IMR-90 (cell line): ENCODE results near the gene PLEKHG5. TPM values are rescaled to one million over a fixed set of nuclear protein-coding genes. Genes with fewer than 3 reads are reported as not detected.
A peak's percentile ranks its signal among the peaks of the same experiment; 100 is the strongest.

Source experiments
- ATAC-seq: fragments of 200-7000 bp; cut with Tn5 transposase; 2 replicates; pipeline ENCODE4 v1.9.1; 2020; ENCODE audit warnings: low read depth, mild to moderate bottlenecking, moderate library complexity
- BruUV-seq: library from RNA; stranded (reverse); fragments of 400-500 nt; replicated peaks from 2 replicates; lab custom pipeline; 2021; lab: Mats Ljungman, UMichigan
- CTCF ChIA-PET: fragments of 300-600 bp; formaldehyde crosslinking; extraction: SDS; loops from one replicate; lab custom pipeline; 2021; ENCODE audit warnings: antibody characterized with exemption; lab: Yijun Ruan, JAX
- POLR2A ChIA-PET: fragments of 300-600 bp; sonication (Branson Sonifier 250); formaldehyde crosslinking; loops from one replicate; lab custom pipeline; 2022; ENCODE audit warnings: antibody characterized with exemption; ENCODE audit not compliant: unreplicated experiment; lab: Charles Lee
- DNase-seq: peaks from one replicate; pipeline ENCODE4 v3.0.0; 2013
- H2AFZ ChIP-seq: replicated peaks from 2 replicates; pipeline ENCODE3; 2013; ENCODE audit warnings: low read length, mild to moderate bottlenecking; ENCODE audit not compliant: poor library complexity
- H2AK5ac ChIP-seq: 2 replicates; pipeline ENCODE4 v1.6.1; 2013; ENCODE audit warnings: low read depth, low read length, inconsistent platforms
- H2AK9ac ChIP-seq: replicated peaks from 2 replicates; pipeline ENCODE3; 2013; ENCODE audit warnings: mild to moderate bottlenecking, low read depth, low read length, moderate library complexity; ENCODE audit not compliant: poor library complexity
- H2BK120ac ChIP-seq: 2 replicates; pipeline ENCODE4 v1.6.1; 2013; ENCODE audit warnings: low read depth, low read length, inconsistent platforms
- H2BK15ac ChIP-seq: 3 replicates; pipeline ENCODE4 v1.6.1; 2013; ENCODE audit warnings: low read depth, low read length, inconsistent platforms
- H2BK20ac ChIP-seq: 2 replicates; pipeline ENCODE4 v1.6.1; 2013; ENCODE audit warnings: low read depth, mild to moderate bottlenecking, inconsistent platforms, low read length, moderate library complexity
- H2BK5ac ChIP-seq: 2 replicates; pipeline ENCODE4 v1.6.1; 2013; ENCODE audit warnings: mild to moderate bottlenecking, low read depth, low read length, inconsistent platforms; ENCODE audit not compliant: poor library complexity, severe bottlenecking
- H3K14ac ChIP-seq: replicated peaks from 2 replicates; pipeline ENCODE4 v1.6.1; 2013; ENCODE audit warnings: low read depth, low read length, inconsistent platforms
- H3K18ac ChIP-seq: 2 replicates; pipeline ENCODE4 v1.6.1; 2013; ENCODE audit warnings: low read depth, low read length, control low read depth
- H3K23ac ChIP-seq: 2 replicates; pipeline ENCODE4 v1.6.1; 2013; ENCODE audit warnings: low read depth, low read length, inconsistent platforms
- H3K27ac ChIP-seq: 2 replicates; pipeline ENCODE4 v1.5.1; 2013; ENCODE audit warnings: mild to moderate bottlenecking, control low read depth, low read length; ENCODE audit not compliant: insufficient read depth
- H3K27me3 ChIP-seq: 2 replicates; pipeline ENCODE4 v1.6.1; 2013; ENCODE audit warnings: low read length; ENCODE audit not compliant: control insufficient read depth, insufficient read depth
- H3K36me3 ChIP-seq: 2 replicates; pipeline ENCODE4 v1.6.1; 2013; ENCODE audit warnings: low read length, mixed read lengths; ENCODE audit not compliant: control insufficient read depth, insufficient read depth
- H3K4ac ChIP-seq: 2 replicates; pipeline ENCODE4 v1.6.1; 2013; ENCODE audit warnings: low read depth, low read length, inconsistent platforms
- H3K4me1 ChIP-seq: 2 replicates; pipeline ENCODE4 v1.6.1; 2013; ENCODE audit warnings: low read length, mixed read lengths; ENCODE audit not compliant: control insufficient read depth, insufficient read depth
- H3K4me2 ChIP-seq: 2 replicates; pipeline ENCODE4 v1.6.1; 2013; ENCODE audit warnings: low read depth, mild to moderate bottlenecking, control low read depth, low read length, moderate library complexity
- H3K4me3 ChIP-seq: 2 replicates; pipeline ENCODE4 v1.5.1; 2013; ENCODE audit warnings: low read depth, mild to moderate bottlenecking, control low read depth, low read length, moderate library complexity; ENCODE audit not compliant: insufficient read depth
- H3K56ac ChIP-seq: 2 replicates; pipeline ENCODE4 v1.6.1; 2013; ENCODE audit warnings: low read length, inconsistent platforms; ENCODE audit not compliant: insufficient read depth; ENCODE audit errors: extremely low read depth
- H3K79me1 ChIP-seq, 2 experiments: 2 replicates each; pipeline ENCODE4 v1.6.1; 2013; ENCODE audit warnings: low read length in 2 of 2, inconsistent platforms in 1 of 2, low read depth in 1 of 2
- H3K9ac ChIP-seq: 2 replicates; pipeline ENCODE4 v1.6.1; 2013; ENCODE audit warnings: low read depth, low read length, control low read depth
- H3K9me1 ChIP-seq: 2 replicates; pipeline ENCODE4 v1.6.1; 2013; ENCODE audit warnings: low read length, inconsistent platforms; ENCODE audit not compliant: insufficient read depth
- H3K9me3 ChIP-seq: 2 replicates; pipeline ENCODE4 v1.6.1; 2013; ENCODE audit warnings: low read length; ENCODE audit not compliant: control insufficient read depth, insufficient read depth
- H4K20me1 ChIP-seq: 2 replicates; pipeline ENCODE4 v1.6.1; 2013; ENCODE audit warnings: low read length, inconsistent platforms; ENCODE audit not compliant: insufficient read depth
- H4K5ac ChIP-seq: 2 replicates; pipeline ENCODE4 v1.6.1; 2013; ENCODE audit warnings: mild to moderate bottlenecking, low read depth, low read length, control low read depth
- H4K8ac ChIP-seq, 2 experiments: 2 replicates each; pipeline ENCODE4 v1.6.1; 2013; ENCODE audit warnings: low read depth in 2 of 2, low read length in 2 of 2, control low read depth in 1 of 2, inconsistent platforms in 1 of 2
- H4K91ac ChIP-seq: 2 replicates; pipeline ENCODE4 v1.6.1; 2013; ENCODE audit warnings: low read depth, low read length, inconsistent platforms; ENCODE audit not compliant: insufficient read depth
- WGBS, 2 experiments: methylation state at CpG; one replicate each; pipeline versions ENCODE4 v1.1.5 to v1.1.7; 2013; ENCODE audit warnings: missing lambda C conversion rate in 2 of 2; ENCODE audit not compliant: insufficient read length in 1 of 2; ENCODE audit errors: extremely low coverage in 2 of 2; 5-methylcytosine and 5-hydroxymethylcytosine counted together
- dilution Hi-C: fragments of 300-500 bp; cut with HindIII; formaldehyde crosslinking; loops from one replicate; pipeline ENCODE4 v1.14.3; 2018; ENCODE audit warnings: low sequenced_read_pairs; ENCODE audit not compliant: unreplicated experiment
- in situ Hi-C: fragments of 300-500 bp; cut with MboI; formaldehyde crosslinking; loops from 3 replicates; pipeline ENCODE4 v1.14.3; 2019; ENCODE audit warnings: low sequenced_read_pairs, inconsistent platforms, mixed read lengths
- intact Hi-C: fragments of 100-400 bp; cut with micrococcal nuclease; formaldehyde crosslinking; loops from 2 replicates; pipeline ENCODE4 v1.10.0; 2022
- polyA plus RNA-seq, 3 experiments: library from polyadenylated mRNA; depleted of rRNA; stranded (reverse); fragments of >200 nt; gene quantifications; 2 replicates each; pipeline ENCODE4 v1.2.3, GENCODE V29; 2012; ENCODE audit warnings: low replicate concordance in 1 of 3
- total RNA-seq: library from RNA; depleted of rRNA; stranded (reverse); fragments of >200 nt; gene quantifications from 2 replicates; pipeline ENCODE4 v1.2.3, GENCODE V29; 2012
- TF ChIP-seq, protein P1 (sequence below): fragments of 150-350 bp; IDR thresholded peaks from 2 replicates; pipeline ENCODE4 v1.6.1; 2017; ENCODE audit warnings: mild to moderate bottlenecking, antibody characterized with exemption, low read length, low read depth

Gene PLEKHG5
- total and polyA plus RNA-seq, 2 of the 4 experiments (the other 2 are of a cell fraction), result 4.8 to 11.6 TPM

DNA sequence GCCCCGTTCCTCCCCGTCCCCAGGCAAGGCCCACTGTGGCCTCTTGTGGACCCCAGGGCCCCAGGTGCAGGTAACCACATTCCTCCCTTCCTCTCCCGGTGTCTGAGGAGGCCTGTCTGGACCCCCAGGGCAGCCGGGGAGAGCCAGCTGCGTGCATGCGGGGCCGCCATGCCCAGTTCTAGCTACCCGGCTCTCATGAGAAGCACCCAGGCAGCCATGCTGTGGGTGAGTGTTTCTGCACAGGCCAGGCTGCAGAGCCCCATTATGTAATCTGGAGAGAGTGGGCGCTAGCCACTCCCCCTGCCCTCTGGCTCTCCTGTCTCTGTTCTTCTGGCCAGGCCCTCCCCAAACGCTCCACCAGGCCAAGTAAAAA, 18.4 kb upstream of the PLEKHG5 start:
- TF ChIP-seq, protein P1, sequence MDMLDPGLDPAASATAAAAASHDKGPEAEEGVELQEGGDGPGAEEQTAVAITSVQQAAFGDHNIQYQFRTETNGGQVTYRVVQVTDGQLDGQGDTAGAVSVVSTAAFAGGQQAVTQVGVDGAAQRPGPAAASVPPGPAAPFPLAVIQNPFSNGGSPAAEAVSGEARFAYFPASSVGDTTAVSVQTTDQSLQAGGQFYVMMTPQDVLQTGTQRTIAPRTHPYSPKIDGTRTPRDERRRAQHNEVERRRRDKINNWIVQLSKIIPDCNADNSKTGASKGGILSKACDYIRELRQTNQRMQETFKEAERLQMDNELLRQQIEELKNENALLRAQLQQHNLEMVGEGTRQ, result no peak
- Histone ChIP-seq H3K4me1 (no peaks in the 10 kb centered on the region), H3K4ac (no peak overlapping the region), H3K36me3 (no peaks in the 10 kb centered on the region), H3K27ac (no peak overlapping the region), H3K9ac (no peak overlapping the region), H3K23ac (no peak overlapping the region), H2BK120ac (no peak overlapping the region), H4K5ac (no peak overlapping the region), H2AFZ (no peak overlapping the region), H2BK15ac (no peak overlapping the region), H3K4me3 (no peak overlapping the region), H2BK5ac (no peak overlapping the region), H3K4me2 (no peak overlapping the region), H3K79me1 (no peaks in the 10 kb centered on the region), H3K14ac (no peak overlapping the region), H3K18ac (no peak overlapping the region), H2BK20ac (no peak overlapping the region), H2AK5ac (no peak overlapping the region), H4K20me1 (no peaks in the 10 kb centered on the region), H3K56ac (no peak overlapping the region), H3K27me3 (peaks cover 4% of the 10 kb centered on the region; the same call in 1 of the 2 replicates), H3K9me1 (no peaks in the 10 kb centered on the region), H3K9me3 (no peaks in the 10 kb centered on the region), H4K8ac (no peak overlapping the region), H2AK9ac (no peak overlapping the region), H4K91ac (no peak overlapping the region)
- ATAC-seq (peak; percentile 13; the same call in 1 of the 2 replicates), DNase-seq (no peak)
- ChIA-PET POLR2A (no interaction called here), CTCF (no interaction called here)
- 97% methylated on average over 5 of the region's 10 CpGs; no CpG with 5 or more reads in 1 of the 2 experiments for WGBS, 2 experiments
- no TSS peak for BruUV-seq
- dilution Hi-C loops, result no loop called here
- intact Hi-C loops, result no loop called here
- in situ Hi-C loops, result no loop called here
